Measurements from ENCODE around the gene ZNF18. TPM values are rescaled to one million over a fixed set of nuclear protein-coding genes. Genes with fewer than 3 reads are reported as not detected.

Gene ZNF18
- total RNA-seq, 2 donors from 2014 or later: 10.4 to 16.3 TPM

DNA sequence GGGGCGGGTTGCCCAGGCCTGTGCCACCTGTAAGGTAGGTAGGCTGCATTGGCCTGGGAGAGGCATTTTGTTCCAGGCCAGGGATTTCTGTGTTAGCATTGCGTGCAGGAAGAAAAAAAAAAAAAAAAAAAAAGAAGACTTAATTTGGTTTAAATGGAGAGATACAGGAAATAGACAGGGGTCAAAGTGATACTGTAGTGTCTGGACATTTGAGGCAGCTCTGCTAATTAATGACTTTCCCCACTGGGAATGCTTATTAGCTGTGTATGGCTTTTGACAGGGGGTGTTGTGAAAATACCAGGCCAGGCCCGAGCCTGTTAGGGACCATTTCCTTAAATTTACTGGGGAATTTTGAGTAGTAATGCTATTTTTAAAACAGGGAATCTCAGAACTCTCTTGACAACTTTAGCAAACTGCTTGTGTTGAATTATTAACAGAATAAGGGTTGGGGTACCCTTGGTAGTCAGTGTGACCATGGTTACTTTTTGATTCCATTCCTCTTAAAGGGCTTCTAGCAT is 24.4 kb upstream of the ZNF18 start:
- no peak for DNase-seq
- TF ChIP-seq, protein P1, sequence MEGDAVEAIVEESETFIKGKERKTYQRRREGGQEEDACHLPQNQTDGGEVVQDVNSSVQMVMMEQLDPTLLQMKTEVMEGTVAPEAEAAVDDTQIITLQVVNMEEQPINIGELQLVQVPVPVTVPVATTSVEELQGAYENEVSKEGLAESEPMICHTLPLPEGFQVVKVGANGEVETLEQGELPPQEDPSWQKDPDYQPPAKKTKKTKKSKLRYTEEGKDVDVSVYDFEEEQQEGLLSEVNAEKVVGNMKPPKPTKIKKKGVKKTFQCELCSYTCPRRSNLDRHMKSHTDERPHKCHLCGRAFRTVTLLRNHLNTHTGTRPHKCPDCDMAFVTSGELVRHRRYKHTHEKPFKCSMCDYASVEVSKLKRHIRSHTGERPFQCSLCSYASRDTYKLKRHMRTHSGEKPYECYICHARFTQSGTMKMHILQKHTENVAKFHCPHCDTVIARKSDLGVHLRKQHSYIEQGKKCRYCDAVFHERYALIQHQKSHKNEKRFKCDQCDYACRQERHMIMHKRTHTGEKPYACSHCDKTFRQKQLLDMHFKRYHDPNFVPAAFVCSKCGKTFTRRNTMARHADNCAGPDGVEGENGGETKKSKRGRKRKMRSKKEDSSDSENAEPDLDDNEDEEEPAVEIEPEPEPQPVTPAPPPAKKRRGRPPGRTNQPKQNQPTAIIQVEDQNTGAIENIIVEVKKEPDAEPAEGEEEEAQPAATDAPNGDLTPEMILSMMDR (conservative IDR thresholded peaks at IDR 0.05): no peak
- Mint-ChIP-seq H3K9me3 (no peaks in the 10 kb centered on the region), H3K27ac (peak overlapping the region; percentile 48), H3K4me3 (peak overlapping the region; percentile 79), H3K36me3 (ENCODE audit: low read depth) (no peaks in the 10 kb centered on the region), H3K4me1 (peaks cover 48% of the 10 kb centered on the region), H3K27me3 (ENCODE audit: insufficient read depth) (peaks cover 12% of the 10 kb centered on the region)
- Histone ChIP-seq H3K9ac (ENCODE audit: extremely low read depth, low read length, poor library complexity, severe bottlenecking) (peak overlapping the region; percentile 79), H3K27ac (ENCODE audit: low read depth, low read length) (no peak overlapping the region), H3K36me3 (ENCODE audit: control insufficient read depth, insufficient read depth, low read length) (peaks cover 12% of the 10 kb centered on the region), H3K4me1 (ENCODE audit: control insufficient read depth, insufficient read depth, low read length) (peaks cover 12% of the 10 kb centered on the region), H3K4me3 (ENCODE audit: low read length) (peak overlapping the region; percentile 92), H3K9me3 (ENCODE audit: control insufficient read depth, low read length) (no peaks in the 10 kb centered on the region), H3K27me3 (ENCODE audit: control insufficient read depth, insufficient read depth, low read length, poor library complexity, severe bottlenecking) (peaks cover 12% of the 10 kb centered on the region)
- whole genome bisulfite sequencing, 2 experiments (ENCODE audit: insufficient coverage in 1 of 2, insufficient read length in 1 of 2): 0 to 14% methylated on average over 1 to 3 of the region's 3 CpGs

- peak within 1 kb of the TSS; percentile 78 for H3K27ac ChIP-seq (ENCODE audit: low read depth, low read length)
- Mint-ChIP-seq H3K9me3 (no peaks in the 10 kb centered on the region), H3K27ac (peak within 1 kb of the TSS; percentile 48), H3K36me3 (ENCODE audit: low read depth) (no peaks in the 10 kb centered on the region), H3K4me1 (peaks cover 41% of the 10 kb centered on the region), H3K4me3 (peak within 1 kb of the TSS; percentile 79), H3K27me3 (ENCODE audit: insufficient read depth) (peaks cover 12% of the 10 kb centered on the region)
- 0 to 1% methylated on average over 11 to 123 of the region's 123 CpGs for WGBS, 2 experiments (ENCODE audit: insufficient coverage in 1 of 2, insufficient read length in 1 of 2)
- H3K9ac ChIP-seq (ENCODE audit: extremely low read depth, low read length, poor library complexity, severe bottlenecking): peak within 1 kb of the TSS; percentile 79
- H3K9me3 ChIP-seq (ENCODE audit: control insufficient read depth, low read length): no peaks in the 10 kb centered on the region
- TF ChIP-seq, protein P1 (conservative IDR thresholded peaks at IDR 0.05): no peak
- H3K27me3 ChIP-seq (ENCODE audit: control insufficient read depth, insufficient read depth, low read length, poor library complexity, severe bottlenecking): peaks cover 12% of the 10 kb centered on the region
- DNase-seq: peak; percentile 100
- H3K36me3 ChIP-seq (ENCODE audit: control insufficient read depth, insufficient read depth, low read length): peaks cover 6% of the 10 kb centered on the region
- peaks cover 11% of the 10 kb centered on the region for H3K4me1 ChIP-seq (ENCODE audit: control insufficient read depth, insufficient read depth, low read length)
- peak within 1 kb of the TSS; percentile 92 for H3K4me3 ChIP-seq (ENCODE audit: low read length)
These were observed 23.7 kb upstream of the ZNF18 start, which contains the start of gene MAP2K4 for GRCh38 chr17:12020642-12021622. MAP2K4 (plus strand) TSS chr17:12020877; CDS start chr17:12020887, 10 bp downstream.

- TF ChIP-seq, protein P1 (conservative IDR thresholded peaks at IDR 0.05): no peak
- H3K27ac ChIP-seq (ENCODE audit: low read depth, low read length): no peak overlapping the region
- H3K4me3 Mint-ChIP-seq: no peak overlapping the region
- H3K9ac ChIP-seq (ENCODE audit: extremely low read depth, low read length, poor library complexity, severe bottlenecking): no peak overlapping the region
- no peaks in the 10 kb centered on the region for H3K27me3 Mint-ChIP-seq (ENCODE audit: insufficient read depth)
- no peaks in the 10 kb centered on the region for H3K36me3 Mint-ChIP-seq (ENCODE audit: low read depth)
- no peaks in the 10 kb centered on the region for H3K27me3 ChIP-seq (ENCODE audit: control insufficient read depth, insufficient read depth, low read length, poor library complexity, severe bottlenecking)
- no peaks in the 10 kb centered on the region for H3K9me3 ChIP-seq (ENCODE audit: control insufficient read depth, low read length)
- no peak overlapping the region for H3K27ac Mint-ChIP-seq
- H3K4me1 ChIP-seq (ENCODE audit: control insufficient read depth, insufficient read depth, low read length): no peaks in the 10 kb centered on the region
- 83 to 87% methylated on average over 4 to 5 of the region's 5 CpGs for WGBS, 2 experiments (ENCODE audit: insufficient coverage in 1 of 2, insufficient read length in 1 of 2)
- H3K4me1 Mint-ChIP-seq: peaks cover 6% of the 10 kb centered on the region
- no peak overlapping the region for H3K4me3 ChIP-seq (ENCODE audit: low read length)
- DNase-seq: no peak
- no peaks in the 10 kb centered on the region for H3K36me3 ChIP-seq (ENCODE audit: control insufficient read depth, insufficient read depth, low read length)
- no peaks in the 10 kb centered on the region for H3K9me3 Mint-ChIP-seq
These were observed 10.2 kb upstream of the ZNF18 start for GRCh38 chr17:12007466-12007865.
